Endothelial cell of umbilical vein (primary cell): Measurements from ENCODE around the gene TMEM50B. TPM values are rescaled to one million over a fixed set of nuclear protein-coding genes. Genes with fewer than 3 reads are reported as not detected.

Source experiments
- BruUV-seq: library from RNA; stranded (reverse); fragments of 400-500 nt; replicated peaks from 2 replicates; lab custom pipeline; 2021; lab: Mats Ljungman, UMichigan
- CTCF ChIA-PET: fragments of 300-600, 350-600 bp; sonication (Branson Sonifier 250); formaldehyde crosslinking; loops from one replicate; lab custom pipeline; 2021; ENCODE audit warnings: antibody characterized with exemption, inconsistent platforms; lab: Charles Lee
- POLR2A ChIA-PET: fragments of 300-600, 350-600 bp; sonication (Branson Sonifier 250); formaldehyde crosslinking; loops from one replicate; lab custom pipeline; 2021; ENCODE audit warnings: antibody characterized with exemption, inconsistent platforms; lab: Charles Lee
- DNase-seq: peaks from one replicate; pipeline ENCODE4 v3.0.0-alpha.2; 2011; ENCODE audit warnings: low read depth, low spot score
- FAIRE-seq: peaks from 2 replicates; lab custom pipeline; 2011; peaks lifted over from hg19 to GRCh38; lab: Jason Lieb, UNC
- H2AFZ ChIP-seq: 2 replicates; pipeline ENCODE4 v1.6.0; 2012; ENCODE audit warnings: low read depth, low read length, control low read depth, inconsistent platforms
- H3K27ac ChIP-seq: 2 replicates; pipeline ENCODE4 v1.5.1; 2011; ENCODE audit warnings: low read depth, mild to moderate bottlenecking, control low read depth, low read length, moderate library complexity; ENCODE audit not compliant: insufficient read depth
- H3K27me3 ChIP-seq, 2 experiments: 2 replicates each; pipeline versions ENCODE4 v1.6.0 to v1.6.1; 2011; ENCODE audit warnings: low read length in 2 of 2, mixed read lengths in 1 of 2; ENCODE audit not compliant: control insufficient read depth in 2 of 2, insufficient read depth in 2 of 2
- H3K36me3 ChIP-seq, 2 experiments: 2 replicates in 1 of 2; 3 replicates in 1 of 2; pipeline ENCODE4 v1.5.1; 2011; ENCODE audit warnings: low read length in 2 of 2, mild to moderate bottlenecking in 1 of 2, moderate library complexity in 1 of 2; ENCODE audit not compliant: control insufficient read depth in 2 of 2, insufficient read depth in 2 of 2; ENCODE audit errors: extremely low read depth in 1 of 2
- H3K4me1 ChIP-seq: 3 replicates; pipeline ENCODE4 v1.5.1; 2011; ENCODE audit warnings: mild to moderate bottlenecking, low read length; ENCODE audit not compliant: control insufficient read depth, insufficient read depth; ENCODE audit errors: extremely low read depth
- H3K4me2 ChIP-seq: 2 replicates; pipeline ENCODE4 v1.6.1; 2011; ENCODE audit warnings: low read length, control low read depth, mixed read lengths; ENCODE audit not compliant: insufficient read depth
- H3K4me3 ChIP-seq, 3 experiments: fragments of 200-600 bp in 1 of 3; sonication (generic), shearing (Covaris generic) in 1 of 3; replicated peaks in 1 of 3; 2 replicates each; pipeline ENCODE4 v1.5.1; 2011 to 2016; ENCODE audit warnings: control low read depth in 3 of 3, low read length in 3 of 3, mild to moderate bottlenecking in 2 of 3, inconsistent platforms in 1 of 3, low read depth in 1 of 3, moderate library complexity in 1 of 3; ENCODE audit not compliant: insufficient read depth in 1 of 3
- H3K79me2 ChIP-seq: 2 replicates; pipeline ENCODE4 v1.6.0; 2012; ENCODE audit warnings: low read length, inconsistent platforms; ENCODE audit not compliant: control insufficient read depth, insufficient read depth
- H3K9ac ChIP-seq: replicated peaks from 2 replicates; pipeline ENCODE3; 2011; ENCODE audit warnings: low read length, control low read depth; ENCODE audit not compliant: insufficient read depth; ENCODE audit errors: extremely low read depth
- H3K9me1 ChIP-seq: replicated peaks from 3 replicates; pipeline ENCODE4 v1.6.0; 2011; ENCODE audit warnings: mild to moderate bottlenecking, low read length; ENCODE audit not compliant: control insufficient read depth, insufficient read depth; ENCODE audit errors: extremely low read depth
- H3K9me3 ChIP-seq: replicated peaks from 2 replicates; pipeline ENCODE4 v1.5.1; 2012; ENCODE audit warnings: low read length, inconsistent platforms; ENCODE audit not compliant: control insufficient read depth, insufficient read depth
- H4K20me1 ChIP-seq: replicated peaks from 2 replicates; pipeline ENCODE3; 2011; ENCODE audit warnings: mild to moderate bottlenecking, low read length; ENCODE audit not compliant: control insufficient read depth, insufficient read depth; ENCODE audit errors: extremely low read depth
- CTCF ChIP-seq, 2 donors: IDR thresholded peaks; 1 replicate in 1 of 2; 2 replicates in 1 of 2; pipeline ENCODE4 v1.5.1; 2011; ENCODE audit warnings: low read length in 2 of 2, mild to moderate bottlenecking in 2 of 2, moderate library complexity in 2 of 2, control low read depth in 1 of 2, inconsistent platforms in 1 of 2, low read depth in 1 of 2; ENCODE audit not compliant: insufficient read depth in 1 of 2; ENCODE audit errors: extremely low read depth in 1 of 2
- EZH2 ChIP-seq: IDR thresholded peaks from 2 replicates; pipeline ENCODE4 v1.6.1; 2012; ENCODE audit warnings: borderline replicate concordance, low read depth, mild to moderate bottlenecking, moderate library complexity, low read length, inconsistent platforms; ENCODE audit not compliant: severe bottlenecking
- FOS ChIP-seq: IDR thresholded peaks from 2 replicates; pipeline ENCODE4 v1.6.1; 2011; ENCODE audit warnings: mild to moderate bottlenecking, low read length, moderate library complexity, borderline replicate concordance; ENCODE audit not compliant: insufficient read depth
- GATA2 ChIP-seq: IDR thresholded peaks from 2 replicates; pipeline ENCODE4 v1.7.0; 2011; ENCODE audit warnings: low read depth, mild to moderate bottlenecking, moderate library complexity, mixed read lengths, low read length; ENCODE audit not compliant: insufficient read length, insufficient read depth
- JUN ChIP-seq: IDR thresholded peaks from 2 replicates; pipeline ENCODE4 v1.6.1; 2011; ENCODE audit warnings: borderline replicate concordance, low read depth; ENCODE audit not compliant: insufficient read length, insufficient read depth
- MAX ChIP-seq: IDR thresholded peaks from 2 replicates; pipeline ENCODE4 v1.6.1; 2011; ENCODE audit not compliant: insufficient read depth, insufficient read length
- MYC ChIP-seq: IDR thresholded peaks from one replicate; pipeline ENCODE4 v1.6.1; 2011; ENCODE audit warnings: mild to moderate bottlenecking, low read depth, low read length
- POLR2A ChIP-seq: IDR thresholded peaks from 2 replicates; pipeline ENCODE4 v1.6.1; 2012; ENCODE audit warnings: low read depth, mild to moderate bottlenecking, control low read depth, low read length
- POLR2AphosphoS5 ChIP-seq: IDR thresholded peaks from 2 replicates; pipeline ENCODE4 v1.6.1; 2012; ENCODE audit warnings: low read depth, mild to moderate bottlenecking, control low read depth, low read length, moderate library complexity; ENCODE audit not compliant: insufficient read depth
- dilution Hi-C: fragments of 300-500 bp; cut with MboI; formaldehyde crosslinking; loops from one replicate; pipeline ENCODE4 v1.15.0; 2019; ENCODE audit warnings: low sequenced_read_pairs; ENCODE audit not compliant: extremely low pct_ligation_motif_present
- intact Hi-C: fragments of 100-400 bp; cut with micrococcal nuclease; formaldehyde crosslinking; loops from one replicate; pipeline ENCODE4 v1.10.0; 2022
- polyA plus RNA-seq, 4 experiments: library from polyadenylated mRNA; depleted of rRNA in 3 of 4; stranded (reverse) in 3 of 4; unstranded in 1 of 4; fragments of >200 nt; gene quantifications; 2 replicates each; pipeline versions ENCODE4 v1.2.1 to v1.2.3, GENCODE V29; 2011 to 2012; ENCODE audit warnings: missing spikeins in 1 of 4
- total RNA-seq: library from RNA; stranded (reverse); gene quantifications from 2 replicates; pipeline ENCODE4 v1.2.3, GENCODE V29; 2021

Gene TMEM50B
- total and polyA plus RNA-seq, 2 donors (not counting 3 experiments of a cell fraction or from before 2014, with no cell fraction given), result 25.1 to 29.3 TPM

GRCh38 chr21:33522953-33523349 lies 43.2 kb upstream of the TMEM50B start:
- no peaks in the 10 kb centered on the region for H3K4me1 ChIP-seq
- DNase-seq (no peak), FAIRE-seq (peak; percentile 72)
- H3K9ac ChIP-seq, result no peak overlapping the region
- H3K27ac ChIP-seq, result no peak overlapping the region
- dilution Hi-C loops (no loop called here), intact Hi-C loops (no loop called here)
- ChIA-PET CTCF (interaction anchor here (0.8 kb wide), 1 partner anchor 11 kb away, joined by 3 read pairs; no protein-coding TSS in a partner anchor), POLR2A (no interaction called here)
- no peak for TF ChIP-seq POLR2AphosphoS5
- TF ChIP-seq JUN, result no peak
- TF ChIP-seq MAX, result no peak
- no peak for TF ChIP-seq EZH2
- no peak for TF ChIP-seq FOS
- TF ChIP-seq POLR2A, result no peak
- no peak for TF ChIP-seq MYC
- TF ChIP-seq CTCF (IDR thresholded peaks at IDR 0.05; ENCODE audit: extremely low read depth in 1 of 2, insufficient read depth in 1 of 2, low read depth in 1 of 2, low read length in 2 of 2), result no peak
- no peak for TF ChIP-seq GATA2
- no peak overlapping the region for H3K4me3 ChIP-seq
- no peaks in the 10 kb centered on the region for H3K27me3 ChIP-seq
- no peaks in the 10 kb centered on the region for H3K9me1 ChIP-seq
- no peak overlapping the region for H3K4me2 ChIP-seq
- no peaks in the 10 kb centered on the region for H3K9me3 ChIP-seq
- no peaks in the 10 kb centered on the region for H4K20me1 ChIP-seq
- peaks cover 6 to 15% of the 10 kb centered on the region in 2 experiments for H3K36me3 ChIP-seq
- no peak overlapping the region for H2AFZ ChIP-seq
- no TSS peak for BruUV-seq
- no peaks in the 10 kb centered on the region for H3K79me2 ChIP-seq
